IPS-20b (cell line): ENCODE data around the gene CDH24.

Experiments used
- H3K27ac ChIP-seq: one replicate; pipeline ENCODE4 v1.5.1; 2013; ENCODE audit warnings: low read length
- H3K27me3 ChIP-seq: 2 replicates; pipeline ENCODE4 v1.6.1; 2013; ENCODE audit warnings: mild to moderate bottlenecking, low read length, inconsistent platforms; ENCODE audit not compliant: insufficient read depth
- H3K36me3 ChIP-seq: 2 replicates; pipeline ENCODE4 v1.6.1; 2013; ENCODE audit warnings: low read depth, mild to moderate bottlenecking, inconsistent platforms, low read length, moderate library complexity; ENCODE audit not compliant: insufficient read depth
- H3K4me1 ChIP-seq: 2 replicates; pipeline ENCODE4 v1.6.1; 2013; ENCODE audit warnings: mild to moderate bottlenecking, control low read depth, inconsistent platforms, low read length, moderate library complexity; ENCODE audit not compliant: insufficient read depth
- H3K4me3 ChIP-seq: 2 replicates; pipeline ENCODE4 v1.5.1; 2013; ENCODE audit warnings: mild to moderate bottlenecking, low read length, inconsistent platforms
- H3K9ac ChIP-seq: 2 replicates; pipeline ENCODE4 v1.6.1; 2013; ENCODE audit warnings: low read depth, mild to moderate bottlenecking, inconsistent platforms, low read length, moderate library complexity
- H3K9me3 ChIP-seq: 2 replicates; pipeline ENCODE4 v1.6.1; 2013; ENCODE audit warnings: mild to moderate bottlenecking, low read depth, low read length, inconsistent platforms; ENCODE audit not compliant: insufficient read depth

CDH24 gene

GRCh38 chr14:23033801-23034497 is 23.4 kb downstream of the CDH24 start:
- Histone ChIP-seq H3K36me3 (peaks cover 41% of the 10 kb centered on the region), H3K9ac (peak overlapping the region; percentile 99)

GRCh38 chr14:23033251-23033727 is 24.0 kb downstream of the CDH24 start:
- Histone ChIP-seq H3K27ac (no peak overlapping the region), H3K9ac (peak overlapping the region; percentile 99; the same call in 1 of the 2 replicates), H3K4me3 (peak overlapping the region; percentile 80)

More at GRCh38 chr14:23033801-23034497, 23.4 kb downstream of the CDH24 start:
- Histone ChIP-seq H3K4me3 (peak overlapping the region; percentile 80), H3K4me1 (peaks cover 5% of the 10 kb centered on the region; the same call in 1 of the 2 replicates), H3K27me3 (no peaks in the 10 kb centered on the region), H3K9me3 (no peaks in the 10 kb centered on the region), H3K27ac (peak overlapping the region; percentile 95)

GRCh38 chr14:23030936-23031335 is 26.4 kb downstream of the CDH24 start:
- Histone ChIP-seq H3K9ac (no peak overlapping the region), H3K36me3 (peaks cover 63% of the 10 kb centered on the region), H3K27me3 (no peaks in the 10 kb centered on the region), H3K4me1 (peaks cover 5% of the 10 kb centered on the region; the same call in 1 of the 2 replicates), H3K9me3 (no peaks in the 10 kb centered on the region), H3K27ac (no peak overlapping the region), H3K4me3 (no peak overlapping the region)

More at GRCh38 chr14:23033251-23033727, 24.0 kb downstream of the CDH24 start:
- Histone ChIP-seq H3K4me1 (peaks cover 5% of the 10 kb centered on the region; the same call in 1 of the 2 replicates), H3K36me3 (peaks cover 48% of the 10 kb centered on the region), H3K9me3 (no peaks in the 10 kb centered on the region), H3K27me3 (no peaks in the 10 kb centered on the region)

DNA sequence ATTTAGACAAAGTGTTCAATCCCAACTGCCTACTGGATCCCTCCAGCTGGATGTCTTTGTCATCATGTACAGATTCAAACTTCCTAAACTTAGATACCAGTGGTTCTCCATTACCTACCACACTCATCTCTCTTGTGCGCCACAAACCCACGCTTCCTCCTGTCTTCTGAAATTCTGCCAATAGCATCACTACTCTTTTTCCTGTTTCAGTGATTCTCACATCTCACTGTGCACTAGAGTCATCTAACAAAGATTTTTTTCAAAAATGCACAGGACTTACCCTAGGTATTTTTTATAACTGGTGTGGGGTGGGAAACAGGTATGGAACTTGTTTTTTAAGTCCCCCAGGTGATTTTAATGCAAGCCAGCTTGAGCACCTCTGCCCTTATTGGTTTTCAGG is 28.5 kb downstream of the CDH24 start:
- Histone ChIP-seq H3K4me1 (0 out of 2 replicates have a peak, but pooled peaks cover 5% of the 10 kb centered on the region), H3K27ac (no peak overlapping the region), H3K36me3 (peaks cover 84% of the 10 kb centered on the region), H3K9me3 (no peaks in the 10 kb centered on the region), H3K27me3 (no peaks in the 10 kb centered on the region), H3K9ac (no peak overlapping the region), H3K4me3 (no peak overlapping the region)

DNA sequence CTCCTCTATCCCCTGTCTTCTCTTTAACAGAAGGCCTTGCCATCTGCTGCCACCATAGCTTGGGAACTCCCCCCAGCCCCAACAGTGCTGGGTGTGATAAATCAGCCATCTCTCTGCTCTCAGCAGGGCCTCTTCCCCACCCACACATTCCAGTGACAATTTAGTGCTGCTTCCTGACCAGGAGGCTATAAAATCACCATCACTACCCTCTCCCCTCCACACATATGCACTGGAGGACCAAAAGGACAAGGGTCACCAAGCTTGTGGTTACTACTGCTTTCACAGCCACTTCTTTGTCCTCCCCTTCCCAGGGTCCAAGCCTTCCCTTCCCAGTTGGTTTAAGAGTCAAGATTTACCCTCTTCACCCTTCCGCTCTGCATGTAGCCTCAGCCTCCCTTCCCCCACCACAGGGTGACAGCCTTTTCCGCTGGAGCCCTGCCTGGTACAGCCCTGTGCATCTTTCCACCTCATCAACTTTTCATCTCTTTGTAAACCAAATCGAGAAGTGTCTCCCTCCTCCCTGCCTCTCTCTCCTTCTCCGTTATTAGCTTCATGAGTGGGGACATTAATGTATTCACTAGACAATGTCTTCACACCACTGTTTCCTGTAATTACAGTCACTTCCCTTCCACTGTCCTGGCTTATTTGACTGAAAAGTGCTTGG is 32.0 kb downstream of the CDH24 start:
- Histone ChIP-seq H3K9ac (no peak overlapping the region), H3K27ac (no peak overlapping the region), H3K4me3 (no peak overlapping the region), H3K36me3 (peaks cover 64% of the 10 kb centered on the region), H3K4me1 (0 out of 2 replicates have a peak, but pooled peaks cover 5% of the 10 kb centered on the region), H3K9me3 (no peaks in the 10 kb centered on the region), H3K27me3 (no peaks in the 10 kb centered on the region)

- peaks cover 63% of the 10 kb centered on the region for H3K36me3 ChIP-seq
- H3K27me3 ChIP-seq = no peaks in the 10 kb centered on the region
- H3K9me3 ChIP-seq = no peaks in the 10 kb centered on the region
- H3K4me1 ChIP-seq = 0 out of 2 replicates have a peak, but pooled peaks cover 5% of the 10 kb centered on the region
- no peak overlapping the region for H3K4me3 ChIP-seq
- no peak overlapping the region for H3K27ac ChIP-seq
- no peak overlapping the region for H3K9ac ChIP-seq
Observed at GRCh38 chr14:23024612-23025075, 32.7 kb downstream of the CDH24 start.

GRCh38 chr14:23023795-23024152 is 33.5 kb downstream of the CDH24 start:
- Histone ChIP-seq H3K27me3 (no peaks in the 10 kb centered on the region), H3K4me3 (no peak overlapping the region), H3K36me3 (peaks cover 55% of the 10 kb centered on the region), H3K4me1 (0 out of 2 replicates have a peak, but pooled peaks cover 5% of the 10 kb centered on the region), H3K9me3 (no peaks in the 10 kb centered on the region), H3K27ac (no peak overlapping the region), H3K9ac (no peak overlapping the region)

DNA sequence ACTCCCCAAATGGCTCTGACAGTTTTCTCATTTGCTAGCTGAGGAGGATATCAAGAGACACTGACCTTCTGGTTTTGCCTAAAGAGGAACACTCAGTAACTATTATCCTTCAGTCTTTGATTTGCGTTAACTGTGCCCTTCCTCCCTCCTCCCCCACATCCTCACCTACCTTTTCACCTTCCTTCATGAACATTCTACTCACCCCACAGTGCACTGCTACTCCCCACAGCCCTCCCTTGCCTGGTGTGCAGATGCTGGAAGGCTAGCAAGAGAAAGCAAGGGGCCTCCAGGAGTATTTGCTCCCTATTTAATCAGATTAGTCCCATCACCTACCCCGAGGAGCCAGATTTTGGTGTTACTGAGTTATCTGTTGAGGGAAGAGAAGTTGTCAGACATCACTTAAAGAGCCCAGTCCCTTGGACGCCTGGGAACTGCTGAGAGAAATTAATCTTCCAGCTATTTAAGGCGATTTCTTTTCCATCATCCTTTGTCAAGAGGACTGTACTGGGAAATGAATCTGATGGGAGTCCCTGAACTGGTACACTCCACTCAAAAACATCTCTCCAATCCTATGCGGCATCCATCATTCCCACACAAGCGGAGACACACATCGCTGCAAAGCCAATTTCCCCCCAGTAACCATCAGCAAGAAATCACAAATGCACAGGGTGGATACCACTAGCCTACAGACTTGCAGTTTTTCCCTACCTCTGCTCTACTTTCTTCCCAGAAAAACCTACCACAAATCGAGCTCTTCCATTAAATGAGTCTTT is 34.1 kb downstream of the CDH24 start:
- H3K4me1 ChIP-seq = 0 out of 2 replicates have a peak, but pooled peaks cover 5% of the 10 kb centered on the region
- no peaks in the 10 kb centered on the region for H3K9me3 ChIP-seq
- peaks cover 49% of the 10 kb centered on the region for H3K36me3 ChIP-seq
- no peaks in the 10 kb centered on the region for H3K27me3 ChIP-seq
- H3K9ac ChIP-seq = no peak overlapping the region
- no peak overlapping the region for H3K4me3 ChIP-seq
- H3K27ac ChIP-seq = no peak overlapping the region

DNA sequence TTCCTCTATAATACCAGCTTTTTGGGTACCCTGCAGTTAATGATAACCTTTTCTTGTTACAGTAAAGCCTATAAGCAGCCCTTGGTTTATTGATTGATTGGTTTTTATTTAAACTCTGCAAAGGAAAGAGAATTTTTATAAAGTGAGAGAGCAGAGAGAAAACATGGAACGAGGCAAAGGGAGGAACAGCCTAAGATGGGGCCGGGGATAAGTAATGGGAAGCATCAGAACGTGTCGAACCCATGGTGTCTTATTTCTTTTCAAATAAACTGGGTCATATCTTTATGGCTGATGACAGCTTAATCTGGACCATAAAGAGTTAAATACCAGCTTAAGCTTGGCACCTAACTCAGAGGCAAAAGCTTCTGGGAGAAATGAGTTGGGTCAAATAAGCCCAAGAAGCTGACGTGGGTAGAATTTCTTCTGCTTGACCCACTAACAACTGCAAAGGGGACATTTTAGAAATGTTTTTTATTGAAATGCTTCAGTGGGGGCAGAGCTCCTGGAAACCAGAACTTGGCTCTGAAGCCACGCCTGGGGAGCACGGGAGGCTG is 35.4 kb downstream of the CDH24 start:
- Histone ChIP-seq H3K27me3 (no peaks in the 10 kb centered on the region), H3K9ac (no peak overlapping the region), H3K4me3 (no peak overlapping the region), H3K9me3 (no peaks in the 10 kb centered on the region), H3K27ac (no peak overlapping the region), H3K36me3 (peaks cover 41% of the 10 kb centered on the region), H3K4me1 (0 out of 2 replicates have a peak, but pooled peaks cover 5% of the 10 kb centered on the region)

DNA sequence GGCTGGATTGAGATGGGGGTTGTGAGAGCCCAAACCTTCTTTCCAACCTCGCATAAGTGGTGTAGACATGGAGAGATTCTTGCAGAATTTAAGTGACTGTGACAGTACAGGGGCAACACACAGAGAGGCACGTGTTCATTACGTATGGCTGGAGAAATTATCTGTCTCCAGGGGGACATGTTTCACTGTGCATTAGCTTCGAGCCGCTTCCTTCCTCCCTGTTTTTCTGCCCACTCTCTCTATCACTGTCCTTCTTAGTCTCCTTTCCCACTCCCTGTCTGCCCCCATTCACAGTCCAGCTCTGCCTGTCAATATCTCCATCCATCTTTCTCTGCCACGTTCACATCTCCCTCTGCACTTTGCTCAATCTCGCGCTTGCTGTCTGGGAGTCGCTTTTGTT is 35.9 kb downstream of the CDH24 start:
- no peak overlapping the region for H3K27ac ChIP-seq
- 0 out of 2 replicates have a peak, but pooled peaks cover 5% of the 10 kb centered on the region for H3K4me1 ChIP-seq
- no peak overlapping the region for H3K4me3 ChIP-seq
- H3K36me3 ChIP-seq = peaks cover 40% of the 10 kb centered on the region
- H3K27me3 ChIP-seq = no peaks in the 10 kb centered on the region
- no peaks in the 10 kb centered on the region for H3K9me3 ChIP-seq
- no peak overlapping the region for H3K9ac ChIP-seq
